K562 (cell line): Measurements from ENCODE around the gene KMT2C. TPM values are rescaled to one million over a fixed set of nuclear protein-coding genes. Genes with fewer than 3 reads are reported as not detected.

Source experiments
- CREM ChIP-seq: IDR thresholded peaks from 2 replicates; pipeline ENCODE4 v1.6.1; 2014; ENCODE audit warnings: antibody characterized with exemption, low read depth
- CXXC5 ChIP-seq: fragments of 250-450 bp; sonication (Bioruptor Pico); IDR thresholded peaks from 2 replicates; pipeline ENCODE4 v1.8.0; 2022; ENCODE audit warnings: inconsistent platforms, mild to moderate bottlenecking, moderate library complexity
- GATAD2B ChIP-seq: fragments of 450-650 bp; IDR thresholded peaks from 2 replicates; pipeline ENCODE4 v1.6.1; 2017; ENCODE audit warnings: mild to moderate bottlenecking, borderline replicate concordance
- NR3C1 ChIP-seq: sonication (generic); formaldehyde crosslinking; IDR thresholded peaks from 2 replicates; pipeline ENCODE4 v1.8.1; 2022; ENCODE audit warnings: missing genetic modification reagents
- NRF1 ChIP-seq, 2 experiments: fragments of 450-650 bp; IDR thresholded peaks in 1 of 2; conservative IDR thresholded peaks in 1 of 2; 2 replicates each; pipeline ENCODE4 v1.6.1; 2014; ENCODE audit warnings: mild to moderate bottlenecking in 2 of 2
- PCBP2 ChIP-seq: fragments of 200-400 bp; formaldehyde crosslinking; IDR thresholded peaks from 2 replicates; pipeline ENCODE4 v1.6.1; 2018; ENCODE audit warnings: low read length, low read depth, mild to moderate bottlenecking, moderate library complexity; ENCODE audit not compliant: poor library complexity, severe bottlenecking
- PHF21A ChIP-seq: fragments of 450-650 bp; IDR thresholded peaks from 2 replicates; pipeline ENCODE4 v1.6.1; 2017; ENCODE audit warnings: low read depth, borderline replicate concordance
- POLR2AphosphoS2 ChIP-seq: IDR thresholded peaks from 2 replicates; pipeline ENCODE4 v1.6.1; 2012; ENCODE audit warnings: low read length, improper control_type of control experiment
- PTBP1 ChIP-seq: fragments of 200-400 bp; formaldehyde crosslinking; IDR thresholded peaks from 2 replicates; pipeline ENCODE4 v1.6.1; 2017; ENCODE audit warnings: low read depth, low read length
- PTTG1 ChIP-seq: fragments of 450-650 bp; IDR thresholded peaks from 2 replicates; pipeline ENCODE4 v1.6.1; 2016; ENCODE audit warnings: low read depth, mild to moderate bottlenecking, missing genetic modification characterization, missing compliant biosample characterization
- SIN3B ChIP-seq: fragments of 450-650 bp; IDR thresholded peaks from 2 replicates; pipeline ENCODE4 v1.6.1; 2017; ENCODE audit warnings: low read depth, mild to moderate bottlenecking, moderate library complexity
- TBL1XR1 ChIP-seq, 2 experiments: IDR thresholded peaks; 2 replicates each; pipeline ENCODE4 v1.6.1; 2012; ENCODE audit warnings: improper control_type of control experiment in 2 of 2, low read length in 2 of 2, mild to moderate bottlenecking in 1 of 2
- TCF3 ChIP-seq: sonication (generic); formaldehyde crosslinking; IDR thresholded peaks from 2 replicates; pipeline ENCODE4 v1.4.0; 2020; ENCODE audit warnings: mild to moderate bottlenecking, missing genetic modification reagents
- U2AF1 ChIP-seq: fragments of 200-400 bp; formaldehyde crosslinking; optimal IDR thresholded peaks from 2 replicates; pipeline ENCODE3; 2017; ENCODE audit warnings: mild to moderate bottlenecking, low read depth, low read length, moderate library complexity
- XRCC5 ChIP-seq: fragments of 200-400 bp; formaldehyde crosslinking; IDR thresholded peaks from 2 replicates; pipeline ENCODE4 v1.6.1; 2017; ENCODE audit warnings: low read depth, mild to moderate bottlenecking, low read length
- ZC3H11A ChIP-seq: IDR thresholded peaks from 2 replicates; pipeline ENCODE4 v1.6.1; 2012; ENCODE audit warnings: low read depth, low read length, improper control_type of control experiment
- ZNF24 ChIP-seq: fragments of 450-650 bp; IDR thresholded peaks from 2 replicates; pipeline ENCODE4 v1.6.1; 2016
- ZNF3 ChIP-seq: fragments of 250-450 bp; sonication (Bioruptor Pico); IDR thresholded peaks from 2 replicates; pipeline ENCODE4 v1.5.0; 2021; ENCODE audit warnings: mild to moderate bottlenecking, moderate library complexity
- polyA plus RNA-seq, 8 experiments: library from polyadenylated mRNA; depleted of rRNA in 4 of 8; stranded (reverse) in 5 of 8; unstranded in 3 of 8; fragments of >200 nt; fragmentation: Nextera tagmentation in 2 of 8; fragmentation: Illumina TruSeq in 1 of 8; extraction: Ambion mirVana in 2 of 8; extraction: Trizol in 1 of 8; gene quantifications; 2 replicates each; pipeline versions ENCODE4 v1.2.1 to v1.2.3, GENCODE V29; 2011 to 2014; ENCODE audit warnings: inconsistent platforms in 1 of 8, missing spikeins in 1 of 8
- total RNA-seq, 7 experiments: library from RNA; depleted of rRNA in 6 of 7; stranded (reverse); fragments of >200 nt in 6 of 7; fragmentation: Illumina TruSeq in 2 of 7; extraction: Trizol in 2 of 7; gene quantifications; 2 replicates each; pipeline versions ENCODE4 v1.2.1 to v1.2.3, GENCODE V29; 2011 to 2021; ENCODE audit warnings: low replicate concordance in 1 of 7
- TF ChIP-seq, protein P1 (sequence below): sonication (generic); formaldehyde crosslinking; IDR thresholded peaks from 2 replicates; pipeline ENCODE4 v1.8.1; 2023; ENCODE audit warnings: mild to moderate bottlenecking, missing genetic modification reagents
- TF ChIP-seq, protein P2 (sequence below), 2 experiments: fragments of 450-650 bp in 1 of 2; IDR thresholded peaks; 2 replicates each; pipeline ENCODE4 v1.6.1; 2011 to 2017; ENCODE audit warnings: low read depth in 2 of 2, antibody characterized with exemption in 1 of 2, borderline replicate concordance in 1 of 2, low read length in 1 of 2, mild to moderate bottlenecking in 1 of 2, mixed read lengths in 1 of 2; ENCODE audit not compliant: control insufficient read depth in 1 of 2
- TF ChIP-seq, protein P3 (sequence below): fragments of 450-650 bp; formaldehyde crosslinking; IDR thresholded peaks from 2 replicates; pipeline ENCODE4 v1.4.0; 2022; ENCODE audit warnings: mild to moderate bottlenecking, moderate library complexity
- TF ChIP-seq, protein P4 (sequence below): fragments of 250-450 bp; sonication (Bioruptor Pico); IDR thresholded peaks from 2 replicates; pipeline ENCODE4 v1.9.0; 2021; ENCODE audit warnings: mild to moderate bottlenecking

KMT2C gene
- total and polyA plus RNA-seq, 9 of the 15 experiments (the other 6 are each of a cell fraction or from before 2014, with no cell fraction given) = 4.9 to 67.8 (median 27.1) TPM

DNA sequence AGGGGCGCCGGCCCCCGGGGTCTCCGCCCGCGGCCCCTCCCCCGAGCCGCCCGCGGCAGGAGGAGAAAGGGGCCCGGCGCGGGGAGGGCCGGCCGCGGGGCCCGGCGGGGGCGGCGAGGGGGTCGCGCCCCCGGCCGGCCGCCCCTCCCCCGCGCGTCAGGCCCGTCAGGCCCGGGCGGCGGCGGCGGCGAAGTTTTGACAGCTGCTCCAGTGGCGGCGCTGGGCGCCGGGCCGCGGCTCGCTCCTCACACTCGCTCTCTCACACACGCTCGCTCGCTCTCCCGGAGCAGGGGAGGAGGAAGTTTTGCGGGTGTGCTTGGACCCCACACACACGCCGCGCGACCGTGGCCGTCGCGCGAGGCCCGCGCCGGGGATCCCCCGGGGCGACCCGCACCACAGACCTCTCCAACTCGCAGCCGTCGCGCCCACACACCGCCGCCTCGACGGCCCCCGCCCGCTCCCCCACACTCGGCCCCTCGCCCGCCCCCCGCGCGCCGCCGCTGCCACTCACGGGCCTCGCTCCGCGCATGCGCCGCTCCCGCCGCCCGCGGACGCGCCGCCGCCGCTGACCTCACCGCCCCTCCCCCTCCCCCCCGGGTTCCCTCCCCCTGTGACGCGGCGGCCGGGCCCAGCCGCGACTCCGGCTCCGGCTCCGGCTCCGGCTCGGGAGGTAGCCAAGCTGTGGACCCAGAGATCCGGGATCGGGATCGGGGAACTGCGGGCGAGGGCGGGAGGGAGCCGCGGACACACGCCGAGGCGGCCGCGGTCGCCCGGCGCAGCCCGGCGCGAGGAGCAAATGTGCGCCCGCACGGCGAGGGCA is 518 bp upstream of the KMT2C start (continued):
- TF ChIP-seq, protein P1, sequence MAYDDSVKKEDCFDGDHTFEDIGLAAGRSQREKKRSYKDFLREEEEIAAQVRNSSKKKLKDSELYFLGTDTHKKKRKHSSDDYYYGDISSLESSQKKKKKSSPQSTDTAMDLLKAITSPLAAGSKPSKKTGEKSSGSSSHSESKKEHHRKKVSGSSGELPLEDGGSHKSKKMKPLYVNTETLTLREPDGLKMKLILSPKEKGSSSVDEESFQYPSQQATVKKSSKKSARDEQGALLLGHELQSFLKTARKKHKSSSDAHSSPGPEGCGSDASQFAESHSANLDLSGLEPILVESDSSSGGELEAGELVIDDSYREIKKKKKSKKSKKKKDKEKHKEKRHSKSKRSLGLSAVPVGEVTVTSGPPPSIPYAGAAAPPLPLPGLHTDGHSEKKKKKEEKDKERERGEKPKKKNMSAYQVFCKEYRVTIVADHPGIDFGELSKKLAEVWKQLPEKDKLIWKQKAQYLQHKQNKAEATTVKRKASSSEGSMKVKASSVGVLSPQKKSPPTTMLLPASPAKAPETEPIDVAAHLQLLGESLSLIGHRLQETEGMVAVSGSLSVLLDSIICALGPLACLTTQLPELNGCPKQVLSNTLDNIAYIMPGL = peak; percentile 87
- TF ChIP-seq, protein P2, sequence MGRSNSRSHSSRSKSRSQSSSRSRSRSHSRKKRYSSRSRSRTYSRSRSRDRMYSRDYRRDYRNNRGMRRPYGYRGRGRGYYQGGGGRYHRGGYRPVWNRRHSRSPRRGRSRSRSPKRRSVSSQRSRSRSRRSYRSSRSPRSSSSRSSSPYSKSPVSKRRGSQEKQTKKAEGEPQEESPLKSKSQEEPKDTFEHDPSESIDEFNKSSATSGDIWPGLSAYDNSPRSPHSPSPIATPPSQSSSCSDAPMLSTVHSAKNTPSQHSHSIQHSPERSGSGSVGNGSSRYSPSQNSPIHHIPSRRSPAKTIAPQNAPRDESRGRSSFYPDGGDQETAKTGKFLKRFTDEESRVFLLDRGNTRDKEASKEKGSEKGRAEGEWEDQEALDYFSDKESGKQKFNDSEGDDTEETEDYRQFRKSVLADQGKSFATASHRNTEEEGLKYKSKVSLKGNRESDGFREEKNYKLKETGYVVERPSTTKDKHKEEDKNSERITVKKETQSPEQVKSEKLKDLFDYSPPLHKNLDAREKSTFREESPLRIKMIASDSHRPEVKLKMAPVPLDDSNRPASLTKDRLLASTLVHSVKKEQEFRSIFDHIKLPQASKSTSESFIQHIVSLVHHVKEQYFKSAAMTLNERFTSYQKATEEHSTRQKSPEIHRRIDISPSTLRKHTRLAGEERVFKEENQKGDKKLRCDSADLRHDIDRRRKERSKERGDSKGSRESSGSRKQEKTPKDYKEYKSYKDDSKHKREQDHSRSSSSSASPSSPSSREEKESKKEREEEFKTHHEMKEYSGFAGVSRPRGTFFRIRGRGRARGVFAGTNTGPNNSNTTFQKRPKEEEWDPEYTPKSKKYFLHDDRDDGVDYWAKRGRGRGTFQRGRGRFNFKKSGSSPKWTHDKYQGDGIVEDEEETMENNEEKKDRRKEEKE (IDR thresholded peaks at IDR 0.05; ENCODE audit: borderline replicate concordance in 1 of 2, control insufficient read depth in 1 of 2, low read depth in 2 of 2, low read length in 1 of 2) = peak in 1 of 2 experiments; percentile 65; a peak in 1 of 4 replicates
- peak; percentile 85 for TF ChIP-seq ZC3H11A
- no peak for TF ChIP-seq ZNF3 (CRISPR knock-in tag)
- peak; percentile 95 for TF ChIP-seq CXXC5 (CRISPR knock-in tag)
- no peak for TF ChIP-seq PCBP2
- peak; percentile 94 for TF ChIP-seq GATAD2B
- TF ChIP-seq TBL1XR1 (IDR thresholded peaks at IDR 0.05; ENCODE audit: low read length in 2 of 2) = peak; percentile 77 to 79; a peak in 3 of 4 replicates
- peak; percentile 30; the same call in 1 of the 2 replicates for TF ChIP-seq TCF3 (CRISPR knock-in tag)
- TF ChIP-seq, protein P3, sequence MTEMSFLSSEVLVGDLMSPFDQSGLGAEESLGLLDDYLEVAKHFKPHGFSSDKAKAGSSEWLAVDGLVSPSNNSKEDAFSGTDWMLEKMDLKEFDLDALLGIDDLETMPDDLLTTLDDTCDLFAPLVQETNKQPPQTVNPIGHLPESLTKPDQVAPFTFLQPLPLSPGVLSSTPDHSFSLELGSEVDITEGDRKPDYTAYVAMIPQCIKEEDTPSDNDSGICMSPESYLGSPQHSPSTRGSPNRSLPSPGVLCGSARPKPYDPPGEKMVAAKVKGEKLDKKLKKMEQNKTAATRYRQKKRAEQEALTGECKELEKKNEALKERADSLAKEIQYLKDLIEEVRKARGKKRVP (CRISPR knock-in tag) = peak; percentile 24
- TF ChIP-seq PTTG1 (tag) = no peak
- TF ChIP-seq XRCC5 = peak; percentile 93
- peak; percentile 46; the same call in 1 of the 2 replicates for TF ChIP-seq ZNF24
- peak; percentile 50 for TF ChIP-seq U2AF1
- TF ChIP-seq SIN3B = 0 out of 2 replicates have a peak, but pooled peaks have one; percentile 20
- TF ChIP-seq NRF1 (conservative IDR thresholded peaks at IDR 0.05 in 1 of 2, IDR thresholded peaks at IDR 0.05 in 1 of 2) = peak; percentile 78 to 80; a peak in 2 of 4 replicates
- no peak for TF ChIP-seq PHF21A
- TF ChIP-seq CREM = peak; percentile 93
- TF ChIP-seq PTBP1 = 0 out of 2 replicates have a peak, but pooled peaks have one; percentile 75
- TF ChIP-seq, protein P4, sequence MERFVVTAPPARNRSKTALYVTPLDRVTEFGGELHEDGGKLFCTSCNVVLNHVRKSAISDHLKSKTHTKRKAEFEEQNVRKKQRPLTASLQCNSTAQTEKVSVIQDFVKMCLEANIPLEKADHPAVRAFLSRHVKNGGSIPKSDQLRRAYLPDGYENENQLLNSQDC = peak; percentile 72; the same call in 1 of the 2 replicates
- peak; percentile 52; the same call in 1 of the 2 replicates for TF ChIP-seq NR3C1 (CRISPR knock-in tag)
- TF ChIP-seq POLR2AphosphoS2 = no peak
